ENCODE data around the gene PNKP.
A peak's percentile ranks its signal among the peaks of the same experiment; 100 is the strongest.
"Not testable (repeated sequence)": the region's sequence is repeated elsewhere in the genome, so short reads cannot be mapped to it uniquely, and the experiment has no call there.

Gene PNKP

GRCh38 chr19:49823472-49823871 lies 43.9 kb downstream of the PNKP start:
- no peak for DNase-seq (ENCODE audit: low read depth in 2 of 2)

DNA sequence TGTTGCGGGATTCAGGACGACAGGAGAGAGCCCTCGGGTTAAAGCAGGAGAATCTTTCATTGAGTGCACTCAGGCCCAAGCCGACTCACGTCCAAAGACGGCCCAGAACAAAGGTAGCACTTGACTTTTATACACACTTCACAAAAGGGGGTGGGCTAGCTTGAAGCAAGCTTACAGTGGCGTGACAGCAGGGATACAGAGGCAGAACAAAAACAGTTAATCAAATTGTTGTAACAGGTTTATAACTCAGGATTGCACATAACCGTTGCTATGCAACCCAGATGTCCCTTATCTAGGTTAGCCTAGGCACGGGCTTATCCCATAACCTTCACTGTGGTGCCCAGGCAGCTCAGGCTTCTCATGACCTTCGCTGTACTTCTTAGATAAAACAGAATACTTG lies 47.3 kb downstream of the PNKP start:
- no peak for DNase-seq (ENCODE audit: low read depth in 2 of 2)

DNA sequence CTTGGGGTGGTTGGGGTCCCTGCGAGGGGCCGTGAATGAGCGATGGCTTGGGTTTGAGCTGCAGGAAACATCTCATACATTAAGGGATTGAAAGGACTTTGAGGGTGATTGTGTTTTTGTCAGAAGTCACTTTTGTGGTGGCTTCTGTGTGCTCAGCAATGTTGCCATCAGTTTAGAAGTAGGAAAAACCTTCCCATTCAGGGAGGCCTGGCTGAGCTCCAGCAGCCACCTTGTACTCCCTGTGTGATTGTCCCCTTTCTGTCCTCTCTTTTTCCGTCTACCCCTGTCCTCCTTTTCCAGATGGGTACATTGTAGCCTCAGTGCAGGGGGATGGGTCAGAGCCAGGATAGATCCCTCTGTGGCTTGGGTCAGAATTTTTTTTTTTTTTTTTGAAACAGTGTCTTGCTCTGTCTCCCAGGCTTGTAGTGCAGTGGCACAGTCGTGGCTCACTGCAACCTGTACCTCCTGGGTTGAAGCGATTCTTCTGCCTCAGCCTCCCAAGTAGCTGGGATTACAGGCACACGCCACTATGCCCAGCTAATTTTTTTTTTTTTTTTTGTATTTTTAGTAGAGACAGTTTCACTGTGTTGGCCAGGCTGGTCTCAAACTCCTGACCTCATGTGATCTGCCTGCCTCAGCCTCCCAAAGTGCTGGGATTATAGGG lies 47.8 kb downstream of the PNKP start:
- DNase-seq (ENCODE audit: low read depth in 2 of 2): not testable (repeated sequence)

DNA sequence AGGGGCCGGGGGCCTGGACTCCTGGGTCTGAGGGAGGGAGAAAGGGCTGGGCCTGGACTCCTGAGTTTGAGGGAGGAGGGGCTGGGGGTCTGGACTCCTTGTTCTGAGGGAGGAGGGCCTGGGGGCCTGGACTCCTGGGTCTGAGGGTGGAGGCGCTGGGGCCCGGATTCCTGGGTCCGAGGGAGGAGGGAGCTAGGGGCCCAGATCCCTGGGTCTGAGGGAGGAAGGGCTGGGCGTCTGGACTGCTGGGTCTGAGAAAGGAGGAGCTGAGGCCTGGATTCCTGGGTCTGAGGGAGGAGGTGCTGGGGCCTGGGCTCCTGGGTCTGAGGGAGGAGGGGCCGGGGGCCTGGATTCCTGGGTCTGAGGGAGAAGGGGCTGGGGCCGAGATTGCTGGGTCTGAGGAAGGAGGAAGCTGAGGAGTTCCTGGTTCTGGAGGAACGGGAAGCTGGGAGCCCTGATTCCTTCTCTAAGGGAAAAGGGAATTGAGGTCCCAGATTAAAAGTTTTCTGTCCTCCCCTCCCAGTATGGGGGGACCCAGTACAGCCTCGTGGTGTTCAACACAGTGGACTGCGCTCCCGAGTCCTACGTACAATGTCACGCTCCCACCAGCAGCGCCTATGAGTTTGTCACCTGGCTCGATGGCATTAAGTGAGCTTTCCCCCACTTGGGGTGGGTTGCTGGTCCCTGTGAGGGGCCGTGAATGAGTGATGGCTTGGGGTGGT lies 48.6 kb downstream of the PNKP start:
- no peak for DNase-seq (ENCODE audit: low read depth in 2 of 2)

DNA sequence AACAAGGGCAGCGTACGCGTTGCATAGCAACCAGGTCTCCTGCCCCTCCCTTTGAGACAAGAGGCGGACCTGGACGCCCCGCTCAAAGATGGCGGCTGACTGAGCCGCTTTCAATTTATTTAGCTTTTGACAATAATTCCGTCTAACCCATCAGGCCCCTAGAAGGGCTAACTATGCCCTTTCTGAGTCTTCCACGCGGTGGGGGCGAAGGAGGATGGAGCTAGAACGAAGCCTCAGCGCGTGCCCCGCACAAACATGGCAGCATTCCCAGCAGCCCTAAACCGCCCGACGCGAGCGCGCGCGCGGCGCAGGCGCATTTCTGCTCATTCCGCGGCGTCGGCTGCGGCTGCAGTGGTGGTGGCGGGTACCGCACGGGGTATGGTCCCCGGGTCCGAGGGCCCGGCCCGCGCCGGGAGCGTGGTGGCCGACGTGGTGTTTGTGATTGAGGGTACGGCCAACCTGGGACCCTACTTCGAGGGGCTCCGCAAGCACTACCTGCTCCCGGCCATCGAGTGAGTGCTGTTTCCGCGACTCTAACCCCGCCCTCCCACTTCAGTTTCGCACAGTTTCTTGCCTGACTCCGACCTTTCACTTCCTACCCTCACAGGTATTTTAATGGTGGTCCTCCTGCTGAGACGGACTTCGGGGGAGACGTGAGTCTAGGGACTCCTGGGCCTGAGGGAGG lies 49.3 kb downstream of the PNKP start, which contains the start of gene MED25:
MED25 (plus strand) TSS at position 326 of the 685 bp plus-strand sequence; CDS start at position 379, 53 bp downstream.
- peak; percentile 67 to 76 for DNase-seq (ENCODE audit: low read depth in 2 of 2)

DNA sequence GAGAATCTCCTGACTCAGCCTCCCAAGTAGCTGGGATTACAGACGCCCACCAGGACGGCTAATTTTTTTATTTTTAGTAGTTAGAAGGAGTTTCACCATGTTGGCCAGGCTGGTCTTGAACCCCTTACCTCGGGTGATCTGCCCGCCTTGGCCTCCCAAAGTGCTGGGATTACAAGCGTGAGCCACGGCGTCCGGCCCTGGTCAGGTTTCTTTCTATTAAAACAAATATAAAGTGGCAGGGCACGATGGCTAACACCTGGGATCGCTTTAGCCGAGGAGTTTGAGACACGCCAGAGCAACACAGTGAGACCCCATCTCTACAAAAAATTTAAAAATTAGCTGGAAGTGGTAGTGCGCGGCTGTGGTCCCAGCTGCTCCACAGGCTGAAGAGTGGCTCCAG lies 50.8 kb downstream of the PNKP start:
- no peak for DNase-seq (ENCODE audit: low read depth in 2 of 2)

GRCh38 chr19:49814010-49814409 lies 53.4 kb downstream of the PNKP start:
- no peak for DNase-seq (ENCODE audit: low read depth in 2 of 2)

DNA sequence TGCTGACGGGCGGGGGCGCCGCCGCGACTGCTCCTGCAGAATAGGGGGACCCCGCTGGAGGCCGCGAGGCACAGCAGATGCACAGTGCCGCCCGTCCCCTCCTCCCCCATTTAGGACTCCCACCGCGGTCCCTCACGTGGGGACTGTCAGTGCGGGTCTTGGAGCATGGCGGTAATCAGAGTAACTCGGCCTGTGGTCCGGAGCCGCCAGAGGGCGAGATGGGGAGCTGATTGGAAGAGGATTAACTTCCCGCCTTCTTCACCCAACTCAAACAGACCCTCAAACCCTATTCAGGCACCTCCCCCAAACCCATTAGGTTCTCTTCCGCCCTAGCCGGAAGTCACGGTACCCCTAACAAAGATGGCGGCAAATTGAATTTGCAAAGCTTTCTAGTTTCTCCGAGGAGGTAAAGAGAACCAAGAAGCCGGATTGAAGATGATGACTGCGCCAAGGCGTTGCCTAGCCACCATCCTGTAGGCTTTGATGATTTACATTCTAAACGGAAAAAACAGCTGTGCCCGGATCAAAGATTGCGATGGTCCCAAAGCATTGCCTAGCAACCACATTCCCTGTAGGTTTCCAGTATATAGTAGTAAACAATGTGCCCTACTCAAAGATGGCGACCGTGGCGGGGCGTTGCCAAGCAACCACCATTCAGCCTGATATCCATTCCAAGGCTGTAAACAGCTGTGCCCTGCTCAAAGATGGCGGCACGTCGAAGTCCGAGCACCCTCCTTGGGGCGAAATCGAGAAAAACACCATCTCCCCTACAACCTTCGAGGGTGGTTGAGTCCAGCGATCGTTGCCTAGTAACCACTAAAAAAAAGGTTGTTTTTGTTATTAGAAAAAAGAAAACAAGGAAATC lies 54.1 kb downstream of the PNKP start, which contains the start of gene FUZ:
FUZ (minus strand) TSS at position 296 of the 865 bp plus-strand sequence; CDS start at position 110, 186 bp downstream.
- DNase-seq (ENCODE audit: low read depth in 2 of 2): peak; percentile 79 to 88

GRCh38 chr19:49812452-49812996 lies 54.9 kb downstream of the PNKP start:
- DNase-seq (ENCODE audit: low read depth in 2 of 2): no peak

DNA sequence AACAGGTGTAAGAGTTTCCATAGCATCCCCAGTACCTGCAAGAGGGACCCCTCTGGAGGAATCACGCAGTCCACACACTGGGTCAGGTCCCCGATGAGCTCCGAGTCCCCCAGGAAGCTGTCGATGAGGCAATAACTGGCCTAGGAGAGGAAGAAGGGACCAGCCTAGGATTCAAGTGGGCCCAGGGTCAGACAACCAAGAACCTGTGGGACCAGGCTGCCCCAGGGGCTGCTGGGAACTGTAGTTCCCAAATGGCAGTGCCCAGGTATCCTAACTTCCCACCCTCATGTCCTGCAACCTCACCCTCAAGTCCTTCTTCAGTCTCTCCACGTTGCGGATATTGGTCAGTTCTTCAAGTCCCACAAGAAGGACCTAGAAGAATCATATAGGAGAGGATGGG lies 56.0 kb downstream of the PNKP start:
- DNase-seq (ENCODE audit: low read depth in 2 of 2): no peak
